ENCODE measurements around the gene PCARE.

Gene PCARE

GRCh38 chr2:29063056-29063455 lies 11.3 kb downstream of the PCARE start:
- DNase-seq (ENCODE audit: low read depth, low spot score): no peak
- Histone ChIP-seq H3K36me3 (ENCODE audit: insufficient read depth, low read length) (no peaks in the 10 kb centered on the region), H3K27ac (no peak overlapping the region), H3K9me3 (ENCODE audit: low read depth, low read length) (no peaks in the 10 kb centered on the region), H3K9ac (ENCODE audit: insufficient read length) (no peak overlapping the region), H3K4me3 (no peak overlapping the region)
- TF ChIP-seq POLR2AphosphoS5 (IDR thresholded peaks at IDR 0.05; ENCODE audit: borderline replicate concordance, low read depth, low read length): no peak
- no peak for TF ChIP-seq EZH2 (IDR thresholded peaks at IDR 0.05)
- no peak for TF ChIP-seq FOXP2 (optimal IDR thresholded peaks at IDR 0.05; ENCODE audit: control extremely low read depth, extremely low read length, insufficient read depth)

DNA sequence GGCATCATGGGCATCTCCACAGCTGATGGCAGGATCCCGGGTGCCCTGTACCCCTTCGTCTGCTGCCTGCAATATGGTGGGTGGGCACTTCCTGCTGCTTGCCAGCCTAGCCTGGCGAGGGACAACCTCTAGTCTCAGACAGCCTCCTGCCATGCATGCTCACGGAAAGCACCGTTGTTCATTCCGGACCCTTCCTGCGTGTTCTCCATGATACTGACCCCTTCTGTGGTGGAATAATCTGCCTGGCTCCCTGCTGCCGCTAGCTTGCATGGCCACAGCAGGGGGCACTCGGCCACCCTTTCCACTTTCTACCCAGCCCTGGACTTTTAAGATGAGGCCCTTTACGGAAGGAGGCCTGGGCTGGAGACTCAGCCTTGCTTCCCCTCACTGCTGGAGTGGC lies 12.0 kb downstream of the PCARE start:
- no peaks in the 10 kb centered on the region for H3K36me3 ChIP-seq (ENCODE audit: insufficient read depth, low read length)
- H3K9me3 ChIP-seq (ENCODE audit: low read depth, low read length): no peaks in the 10 kb centered on the region
- no peak for DNase-seq (ENCODE audit: low read depth, low spot score)
- no peak overlapping the region for H3K4me3 ChIP-seq
- TF ChIP-seq POLR2AphosphoS5 (IDR thresholded peaks at IDR 0.05; ENCODE audit: borderline replicate concordance, low read depth, low read length) (no peak), EZH2 (IDR thresholded peaks at IDR 0.05) (no peak), FOXP2 (optimal IDR thresholded peaks at IDR 0.05; ENCODE audit: control extremely low read depth, extremely low read length, insufficient read depth) (no peak)
- no peak overlapping the region for H3K27ac ChIP-seq
- no peak overlapping the region for H3K9ac ChIP-seq (ENCODE audit: insufficient read length)

GRCh38 chr2:29061616-29062015 lies 12.7 kb downstream of the PCARE start:
- Histone ChIP-seq H3K27ac (no peak overlapping the region), H3K9me3 (ENCODE audit: low read depth, low read length) (no peaks in the 10 kb centered on the region), H3K9ac (ENCODE audit: insufficient read length) (no peak overlapping the region), H3K36me3 (ENCODE audit: insufficient read depth, low read length) (no peaks in the 10 kb centered on the region), H3K4me3 (no peak overlapping the region)
- TF ChIP-seq FOXP2 (optimal IDR thresholded peaks at IDR 0.05; ENCODE audit: control extremely low read depth, extremely low read length, insufficient read depth): no peak
- no peak for TF ChIP-seq EZH2 (IDR thresholded peaks at IDR 0.05)
- TF ChIP-seq POLR2AphosphoS5 (IDR thresholded peaks at IDR 0.05; ENCODE audit: borderline replicate concordance, low read depth, low read length): no peak
- no peak for DNase-seq (ENCODE audit: low read depth, low spot score)

DNA sequence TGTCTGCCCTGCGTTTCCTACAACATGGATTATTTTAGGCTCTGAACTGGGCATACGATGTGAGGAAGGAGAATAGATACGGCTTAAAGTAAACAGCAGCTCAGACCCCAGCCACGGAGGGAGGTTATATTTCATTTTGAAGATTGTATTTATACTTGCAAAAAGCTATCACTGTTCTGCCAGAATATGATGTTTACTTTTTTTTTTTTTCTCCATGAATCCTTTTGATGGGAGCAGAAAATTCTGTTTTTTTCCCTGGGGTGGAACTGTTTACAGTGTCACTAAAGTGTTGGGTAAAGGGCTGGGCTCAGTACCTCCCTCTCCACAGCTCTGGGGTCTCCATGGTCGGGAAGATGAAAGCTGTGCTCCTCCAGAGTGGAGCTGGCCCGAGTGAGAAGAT lies 13.1 kb downstream of the PCARE start:
- DNase-seq (ENCODE audit: low read depth, low spot score): no peak
- Histone ChIP-seq H3K36me3 (ENCODE audit: insufficient read depth, low read length) (no peaks in the 10 kb centered on the region), H3K9me3 (ENCODE audit: low read depth, low read length) (no peaks in the 10 kb centered on the region), H3K27ac (no peak overlapping the region), H3K9ac (ENCODE audit: insufficient read length) (no peak overlapping the region), H3K4me3 (no peak overlapping the region)
- TF ChIP-seq EZH2 (IDR thresholded peaks at IDR 0.05) (no peak), POLR2AphosphoS5 (IDR thresholded peaks at IDR 0.05; ENCODE audit: borderline replicate concordance, low read depth, low read length) (no peak), FOXP2 (optimal IDR thresholded peaks at IDR 0.05; ENCODE audit: control extremely low read depth, extremely low read length, insufficient read depth) (no peak)

- DNase-seq (ENCODE audit: low read depth, low spot score): no peak
- H3K9ac ChIP-seq (ENCODE audit: insufficient read length): no peak overlapping the region
- no peak overlapping the region for H3K27ac ChIP-seq
- no peaks in the 10 kb centered on the region for H3K36me3 ChIP-seq (ENCODE audit: insufficient read depth, low read length)
- no peak overlapping the region for H3K4me3 ChIP-seq
- TF ChIP-seq POLR2AphosphoS5 (IDR thresholded peaks at IDR 0.05; ENCODE audit: borderline replicate concordance, low read depth, low read length) (no peak), FOXP2 (optimal IDR thresholded peaks at IDR 0.05; ENCODE audit: control extremely low read depth, extremely low read length, insufficient read depth) (no peak), EZH2 (IDR thresholded peaks at IDR 0.05) (no peak)
- no peaks in the 10 kb centered on the region for H3K9me3 ChIP-seq (ENCODE audit: low read depth, low read length)
These were observed 13.9 kb downstream of the PCARE start for GRCh38 chr2:29060441-29060840.

DNA sequence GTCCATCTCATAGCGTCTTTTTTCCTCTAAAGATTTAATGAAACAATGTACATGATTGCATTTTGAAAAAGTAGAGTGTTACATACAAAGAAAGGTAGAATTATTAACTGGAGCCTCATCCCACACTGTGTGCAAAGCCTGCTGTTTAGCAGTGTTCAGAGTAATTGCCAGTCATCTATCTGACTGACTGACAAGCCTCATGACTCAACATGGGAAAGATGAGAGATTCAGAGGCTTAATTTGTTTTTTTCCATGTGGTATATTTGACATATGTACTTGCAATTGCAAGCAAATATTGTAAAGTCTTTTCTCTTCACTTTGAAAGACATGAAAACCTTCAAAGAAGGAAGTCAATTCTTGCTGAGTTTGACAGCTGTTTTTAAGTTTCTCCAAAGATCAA lies 14.7 kb downstream of the PCARE start:
- TF ChIP-seq POLR2AphosphoS5 (IDR thresholded peaks at IDR 0.05; ENCODE audit: borderline replicate concordance, low read depth, low read length) (no peak), FOXP2 (optimal IDR thresholded peaks at IDR 0.05; ENCODE audit: control extremely low read depth, extremely low read length, insufficient read depth) (no peak), EZH2 (IDR thresholded peaks at IDR 0.05) (no peak)
- H3K36me3 ChIP-seq (ENCODE audit: insufficient read depth, low read length): no peaks in the 10 kb centered on the region
- no peak overlapping the region for H3K27ac ChIP-seq
- no peak for DNase-seq (ENCODE audit: low read depth, low spot score)
- no peaks in the 10 kb centered on the region for H3K9me3 ChIP-seq (ENCODE audit: low read depth, low read length)
- H3K9ac ChIP-seq (ENCODE audit: insufficient read length): no peak overlapping the region
- no peak overlapping the region for H3K4me3 ChIP-seq

DNA sequence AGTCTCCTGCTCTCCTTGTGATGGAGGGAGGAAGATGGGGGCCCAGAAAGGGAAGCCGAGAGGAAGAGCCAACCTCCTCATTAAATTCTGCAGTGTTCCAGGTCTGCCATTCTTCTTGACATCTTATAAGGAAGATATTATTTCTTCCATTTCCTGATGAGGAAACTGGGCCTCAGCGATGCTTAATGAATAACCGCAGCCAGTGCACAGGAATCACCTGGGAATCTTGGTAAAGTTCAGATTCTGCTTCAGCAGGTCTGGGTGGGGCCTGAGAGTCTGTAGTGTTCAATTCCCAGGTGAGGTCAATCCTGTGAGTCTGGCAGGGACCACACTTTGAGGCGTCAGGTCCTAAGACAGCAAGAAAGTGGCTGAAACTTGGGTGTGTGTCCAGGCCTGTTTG lies 17.3 kb downstream of the PCARE start:
- no peak for DNase-seq (ENCODE audit: low read depth, low spot score)
- H3K4me3 ChIP-seq: no peak overlapping the region
- H3K36me3 ChIP-seq (ENCODE audit: insufficient read depth, low read length): no peaks in the 10 kb centered on the region
- TF ChIP-seq POLR2AphosphoS5 (IDR thresholded peaks at IDR 0.05; ENCODE audit: borderline replicate concordance, low read depth, low read length): no peak
- no peak for TF ChIP-seq EZH2 (IDR thresholded peaks at IDR 0.05)
- no peak for TF ChIP-seq FOXP2 (optimal IDR thresholded peaks at IDR 0.05; ENCODE audit: control extremely low read depth, extremely low read length, insufficient read depth)
- H3K27ac ChIP-seq: no peak overlapping the region
- no peak overlapping the region for H3K9ac ChIP-seq (ENCODE audit: insufficient read length)
- no peaks in the 10 kb centered on the region for H3K9me3 ChIP-seq (ENCODE audit: low read depth, low read length)

DNA sequence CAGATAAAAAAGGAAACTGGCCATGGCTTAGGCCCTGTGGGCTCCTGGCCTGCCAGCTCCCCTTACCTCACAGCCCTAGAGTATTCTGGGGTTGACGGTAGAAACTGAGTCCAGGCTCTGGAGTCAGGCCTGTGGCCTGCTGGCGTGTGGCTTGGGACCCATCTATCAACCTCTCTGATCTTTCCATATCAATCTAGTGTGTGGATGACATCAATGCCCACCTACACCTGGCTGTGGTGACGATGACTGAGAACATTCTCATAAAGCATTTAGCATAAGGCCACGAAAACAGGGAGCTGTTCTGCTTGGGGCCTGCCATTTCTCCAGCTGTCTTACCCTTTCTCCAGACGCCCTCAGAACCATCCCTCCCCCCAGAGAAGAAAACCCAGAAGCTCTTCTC lies 17.9 kb downstream of the PCARE start:
- TF ChIP-seq FOXP2 (optimal IDR thresholded peaks at IDR 0.05; ENCODE audit: control extremely low read depth, extremely low read length, insufficient read depth) (no peak), EZH2 (IDR thresholded peaks at IDR 0.05) (no peak), POLR2AphosphoS5 (IDR thresholded peaks at IDR 0.05; ENCODE audit: borderline replicate concordance, low read depth, low read length) (no peak)
- H3K9ac ChIP-seq (ENCODE audit: insufficient read length): no peak overlapping the region
- H3K27ac ChIP-seq: no peak overlapping the region
- no peaks in the 10 kb centered on the region for H3K36me3 ChIP-seq (ENCODE audit: insufficient read depth, low read length)
- no peaks in the 10 kb centered on the region for H3K9me3 ChIP-seq (ENCODE audit: low read depth, low read length)
- H3K4me3 ChIP-seq: no peak overlapping the region
- DNase-seq (ENCODE audit: low read depth, low spot score): no peak

GRCh38 chr2:29055601-29056000 lies 18.7 kb downstream of the PCARE start:
- Histone ChIP-seq H3K36me3 (ENCODE audit: insufficient read depth, low read length) (no peaks in the 10 kb centered on the region), H3K9ac (ENCODE audit: insufficient read length) (no peak overlapping the region), H3K4me3 (no peak overlapping the region), H3K27ac (no peak overlapping the region), H3K9me3 (ENCODE audit: low read depth, low read length) (no peaks in the 10 kb centered on the region)
- TF ChIP-seq POLR2AphosphoS5 (IDR thresholded peaks at IDR 0.05; ENCODE audit: borderline replicate concordance, low read depth, low read length) (no peak), EZH2 (IDR thresholded peaks at IDR 0.05) (no peak), FOXP2 (optimal IDR thresholded peaks at IDR 0.05; ENCODE audit: control extremely low read depth, extremely low read length, insufficient read depth) (no peak)
- DNase-seq (ENCODE audit: low read depth, low spot score): no peak

All from SK-N-MC (cell line).